Left lobe of liver (tissue), 2 donors: ENCODE results near the gene MAST4. TPM values are rescaled to one million over a fixed set of nuclear protein-coding genes. Genes with fewer than 3 reads are reported as not detected.

Experiments used
- ATAC-seq: fragments of 200-7000 bp; cut with Tn5 transposase; one replicate; pipeline ENCODE4 v1.9.1; 2020; ENCODE audit warnings: mild to moderate bottlenecking, moderate library complexity
- DNase-seq: peaks from one replicate; pipeline ENCODE4 v3.0.0-alpha.2; 2020; ENCODE audit warnings: low spot score
- total RNA-seq: library from RNA; stranded (reverse); gene quantifications from one replicate; pipeline ENCODE4 v1.2.1, GENCODE V29; 2021
- donor health status: DM: no; HTN: no; CAD: no; lungs with moderate emphysema.
- donor health status: DM: no; HTN: yes; CAD: no.

The MAST4 gene
- total RNA-seq, 1 donor from 2014 or later = 21.5 TPM

DNA sequence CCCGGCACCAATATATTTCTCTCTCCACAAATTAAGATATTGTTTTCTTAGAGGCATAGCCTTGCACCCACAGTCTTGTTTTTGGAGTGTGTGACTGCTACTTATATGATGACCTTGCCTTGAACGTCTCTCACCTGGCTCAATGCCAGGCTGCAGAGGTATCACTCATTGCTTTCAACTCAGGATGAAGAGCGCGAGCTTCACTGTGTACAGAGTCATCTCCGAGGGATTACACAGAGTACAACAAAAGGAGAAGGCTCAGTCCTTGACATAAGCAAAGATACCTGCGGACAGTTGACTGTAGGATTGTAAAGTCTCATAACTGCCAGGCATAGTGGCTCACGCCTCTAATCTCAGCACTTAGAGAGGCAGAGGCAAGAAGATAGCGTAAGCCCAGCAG is 546.6 kb downstream of the MAST4 start:
- ATAC-seq (no peak), DNase-seq (no peak)

DNA sequence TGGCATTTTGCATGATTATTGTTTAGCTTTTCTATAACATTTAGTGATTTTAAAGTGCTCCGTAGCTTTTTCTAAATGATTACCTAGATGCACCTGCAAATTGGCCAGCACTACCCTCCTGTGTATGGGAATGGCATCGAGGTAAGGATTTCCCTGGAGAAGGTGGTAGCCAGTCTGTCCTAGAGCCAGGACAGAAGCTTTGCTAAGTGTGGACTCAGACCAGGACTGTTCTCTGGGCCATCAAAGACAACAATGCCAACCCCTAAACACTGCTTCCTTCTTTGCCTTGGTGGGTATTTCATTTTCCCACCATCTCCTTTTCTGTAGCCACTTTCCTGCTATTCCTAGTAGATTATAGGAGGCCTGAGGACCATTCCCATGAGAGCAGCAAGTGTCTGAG is 547.4 kb downstream of the MAST4 start:
- DNase-seq (no peak), ATAC-seq (peak; percentile 55)

DNA sequence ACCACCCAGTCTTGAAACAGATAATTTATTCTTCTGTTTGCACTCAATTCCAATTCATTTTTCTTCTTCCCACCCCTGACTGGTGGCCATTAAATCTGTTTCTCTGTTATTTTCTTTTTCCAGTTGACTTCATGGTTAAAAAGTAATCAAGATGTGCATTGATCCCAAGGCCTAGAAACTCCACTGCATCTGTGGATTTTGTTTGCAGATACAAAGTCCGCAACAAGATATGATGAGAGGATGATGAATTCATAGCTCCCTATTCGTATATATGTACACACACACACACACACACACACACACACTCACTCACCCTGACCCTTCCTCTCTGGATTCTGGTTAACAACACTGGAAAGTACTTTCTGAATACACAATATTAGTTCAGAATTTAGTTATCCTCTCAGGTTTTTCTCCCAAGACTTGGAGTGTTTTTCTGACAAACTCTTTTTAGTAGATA is 548.0 kb downstream of the MAST4 start:
- peak; percentile 77 for ATAC-seq
- DNase-seq = no peak

DNA sequence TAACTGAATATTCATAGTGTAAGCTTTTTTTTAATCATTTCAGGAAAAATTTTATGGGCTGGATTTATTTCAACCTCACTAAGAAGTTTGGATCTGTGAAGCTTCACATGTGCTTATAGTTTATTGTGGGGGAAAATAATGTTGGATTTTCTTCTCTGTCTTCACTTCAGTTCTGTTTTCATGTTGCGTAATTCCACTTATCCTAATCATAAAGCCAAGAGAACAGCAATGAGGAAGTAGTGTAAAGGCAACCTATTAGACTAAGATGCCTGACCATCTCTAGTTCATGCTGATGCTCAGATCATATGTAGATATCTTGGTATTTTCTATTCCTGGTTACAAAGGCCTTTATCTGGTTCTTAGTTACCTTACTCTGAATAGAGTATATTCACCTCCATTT is 550.4 kb downstream of the MAST4 start:
- no peak for DNase-seq
- no peak for ATAC-seq

DNA sequence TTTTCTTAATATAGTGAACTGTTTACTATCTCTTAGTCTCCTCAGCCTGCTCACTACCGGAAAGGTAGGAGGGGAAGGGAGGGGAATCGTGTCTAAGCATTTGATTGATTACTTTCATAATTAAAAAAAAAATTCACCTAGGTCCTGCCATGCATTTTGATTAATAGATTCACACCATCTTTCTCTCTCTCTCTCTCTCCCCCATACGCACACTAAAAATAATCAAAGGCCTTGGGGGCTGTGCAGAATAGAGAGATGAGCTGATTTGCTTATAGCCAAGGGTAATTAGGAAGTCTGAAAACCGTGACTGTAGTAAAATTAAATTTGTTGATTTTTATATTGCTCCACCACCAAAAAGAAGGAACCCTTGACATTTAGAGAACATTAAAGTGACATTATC is 550.8 kb downstream of the MAST4 start:
- ATAC-seq (no peak), DNase-seq (no peak)

DNA sequence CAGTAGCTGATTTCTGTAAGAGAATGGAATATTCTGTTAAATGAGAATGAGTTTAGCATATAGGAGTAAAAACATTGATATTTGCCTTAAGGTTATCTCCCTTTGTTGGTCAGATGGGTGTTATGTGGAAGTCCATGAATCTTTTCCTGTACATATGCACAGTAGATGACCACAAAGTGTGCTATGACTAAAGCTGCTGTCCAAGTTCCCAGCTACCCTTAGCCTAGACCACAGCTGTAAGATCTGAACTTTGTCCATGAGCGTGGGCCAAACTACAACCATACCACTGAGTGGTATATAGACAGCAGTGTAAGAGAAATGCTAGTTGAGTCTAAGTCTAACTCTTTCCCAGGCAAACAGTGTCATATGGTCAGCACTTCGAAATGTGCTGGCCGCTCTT is 551.6 kb downstream of the MAST4 start:
- DNase-seq (no peak), ATAC-seq (no peak)

DNA sequence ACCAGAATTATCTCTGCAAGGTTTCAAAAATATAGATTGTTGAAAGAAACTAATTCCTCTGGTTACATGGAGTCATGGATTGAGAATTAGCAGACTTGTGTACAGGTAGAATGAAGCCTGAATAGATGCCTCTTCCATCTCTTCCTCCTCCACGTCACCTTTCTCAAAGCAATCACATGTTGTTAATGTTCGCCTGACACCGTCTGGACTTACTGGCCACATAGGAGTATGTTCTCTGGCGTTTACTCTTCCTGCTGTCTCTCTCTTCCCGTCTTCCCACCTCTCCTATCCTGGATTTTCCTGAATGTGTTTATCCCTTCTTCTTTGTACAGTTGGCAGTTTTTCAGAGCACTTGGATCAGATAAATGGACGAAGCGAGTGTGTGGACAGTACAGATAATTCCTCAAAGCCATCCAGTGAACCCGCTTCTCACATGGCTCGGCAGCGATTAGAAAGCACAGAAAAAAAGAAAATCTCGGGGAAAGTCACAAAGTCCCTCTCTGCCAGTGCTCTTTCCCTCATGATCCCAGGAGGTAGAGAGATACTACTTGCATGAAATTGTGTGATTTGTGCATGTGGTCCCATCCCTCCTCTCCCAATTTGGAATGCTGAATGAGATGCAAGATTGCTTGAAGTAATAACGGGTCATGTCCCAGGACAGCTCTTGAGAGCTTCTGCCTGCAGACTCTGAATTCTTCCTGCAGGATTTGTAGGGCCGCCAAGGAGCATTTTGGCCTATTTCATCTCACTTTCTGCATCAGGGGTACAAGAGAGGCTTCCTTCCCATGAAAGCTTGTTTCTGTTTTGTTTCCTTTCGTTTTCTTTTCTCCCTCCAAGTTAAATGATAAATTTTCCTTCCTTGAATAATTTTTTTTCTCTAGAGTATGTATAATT is 553.1 kb downstream of the MAST4 start:
- DNase-seq = no peak
- ATAC-seq = no peak

DNA sequence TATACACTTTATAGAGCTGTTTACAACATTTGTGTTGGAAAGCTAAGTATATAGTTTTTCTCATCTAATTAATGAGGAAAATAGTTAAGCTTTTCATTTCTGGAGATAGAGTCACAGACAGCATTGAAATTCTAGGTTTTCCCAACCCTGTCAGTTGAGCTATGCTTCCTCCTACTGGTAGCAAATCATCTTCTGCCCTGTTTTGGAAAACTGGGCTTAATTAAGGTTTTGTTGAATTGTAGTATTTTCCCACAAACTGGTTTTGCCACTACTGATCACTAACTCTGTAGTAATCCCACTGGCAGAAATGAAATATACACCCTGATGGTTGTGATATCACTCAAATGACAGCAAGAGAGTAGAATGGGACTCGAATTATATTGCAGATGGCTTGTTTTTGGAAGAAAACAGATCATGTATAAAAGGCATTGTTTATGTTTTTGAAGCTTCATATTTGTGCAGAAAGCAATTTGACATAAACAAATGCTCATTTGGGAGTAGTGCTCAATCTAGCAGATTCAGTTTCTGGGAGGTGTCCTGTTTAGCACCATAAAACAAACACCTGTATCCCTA is 553.8 kb downstream of the MAST4 start:
- no peak for DNase-seq
- peak; percentile 24 for ATAC-seq

DNA sequence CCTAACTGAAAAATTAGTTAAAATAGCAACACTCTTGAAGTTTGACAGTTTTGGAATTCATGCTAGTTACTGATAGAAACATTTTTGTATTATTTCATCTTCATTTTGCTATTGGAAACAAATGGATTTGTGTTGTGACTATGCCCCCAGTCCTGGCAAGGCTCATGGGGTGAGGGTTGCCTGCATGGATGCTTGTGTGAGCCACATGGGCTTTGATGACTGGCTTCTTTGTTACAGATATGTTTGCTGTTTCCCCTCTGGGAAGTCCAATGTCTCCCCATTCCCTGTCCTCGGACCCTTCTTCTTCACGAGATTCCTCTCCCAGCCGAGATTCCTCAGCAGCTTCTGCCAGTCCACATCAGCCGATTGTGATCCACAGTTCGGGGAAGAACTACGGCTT is 556.2 kb downstream of the MAST4 start:
- ATAC-seq (no peak), DNase-seq (no peak)

DNA sequence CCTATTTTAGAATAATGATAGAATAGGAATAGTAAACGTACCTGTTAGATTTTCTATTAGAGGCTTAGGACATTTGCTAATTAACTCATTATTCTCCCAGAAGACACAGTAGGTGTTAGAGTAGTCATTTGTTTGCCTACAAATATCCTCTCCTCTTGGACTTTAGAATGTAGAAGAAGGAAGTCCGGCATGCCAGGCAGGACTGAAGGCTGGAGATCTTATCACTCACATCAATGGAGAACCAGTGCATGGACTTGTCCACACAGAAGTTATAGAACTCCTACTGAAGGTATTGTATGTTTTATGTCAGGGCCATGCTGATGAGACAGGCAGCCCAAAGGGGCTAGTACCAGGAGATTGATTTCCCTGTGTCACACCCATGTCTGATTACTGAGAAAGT is 557.1 kb downstream of the MAST4 start:
- ATAC-seq (no peak), DNase-seq (no peak)

DNA sequence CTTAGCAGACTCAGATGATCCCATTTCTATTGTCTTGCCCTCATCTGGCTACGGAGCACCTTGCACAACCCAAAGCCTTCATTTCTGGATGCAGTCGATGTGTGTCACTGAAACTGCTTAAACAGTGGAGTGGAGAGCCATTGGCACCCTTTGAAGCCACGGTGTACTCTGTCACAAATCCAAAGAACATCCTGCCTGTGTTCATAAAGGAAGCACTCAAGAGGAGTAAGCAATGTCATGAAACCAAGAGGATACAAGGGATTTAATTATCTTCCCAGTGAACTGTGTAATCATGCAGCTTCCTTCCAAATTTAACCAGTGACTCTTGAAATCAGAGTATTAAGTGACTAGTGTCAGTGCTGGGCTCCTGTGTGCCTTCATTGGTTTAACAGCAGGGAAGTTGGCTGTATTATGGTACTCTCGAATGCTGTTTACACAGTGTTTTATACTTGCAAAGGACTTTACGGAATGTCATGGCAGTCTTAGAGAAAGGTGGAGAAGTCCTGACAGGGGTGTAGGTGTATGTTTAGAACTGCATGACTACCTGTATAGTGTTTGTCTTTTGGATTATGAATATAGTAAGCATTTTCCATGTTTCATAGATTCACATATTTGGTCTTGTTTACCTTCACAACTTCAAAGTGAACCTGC is 558.5 kb downstream of the MAST4 start:
- ATAC-seq (peak; percentile 88), DNase-seq (peak; percentile 62)

DNA sequence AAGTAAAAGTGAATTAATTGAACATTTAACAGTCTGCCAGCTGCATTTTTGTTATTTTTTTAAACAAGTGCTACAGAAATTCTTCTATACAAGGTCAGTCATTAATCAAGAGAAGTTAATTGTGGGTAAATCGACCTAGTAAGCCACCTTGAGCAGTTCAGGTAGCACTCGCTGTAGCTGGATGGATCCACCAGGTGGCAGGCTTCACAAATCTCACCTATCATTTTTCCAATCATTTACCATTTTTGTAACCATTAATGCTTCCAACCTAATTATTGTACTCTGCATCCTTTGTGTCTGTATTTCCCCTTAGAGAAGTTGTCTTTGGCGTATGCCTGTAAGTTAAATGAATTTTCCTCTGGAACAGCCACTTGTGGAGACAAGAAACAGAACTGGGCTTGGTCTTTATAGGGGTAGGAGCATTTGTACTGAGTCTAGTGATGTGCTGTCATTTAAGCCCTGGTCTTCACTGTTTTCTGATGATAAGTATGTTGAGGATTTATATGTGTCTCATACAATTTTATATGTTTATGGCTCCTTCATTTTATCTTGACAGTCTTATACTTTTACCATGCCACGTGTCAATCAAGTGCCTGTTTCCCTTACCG is 560.9 kb downstream of the MAST4 start:
- no peak for DNase-seq
- peak; percentile 75 for ATAC-seq

DNA sequence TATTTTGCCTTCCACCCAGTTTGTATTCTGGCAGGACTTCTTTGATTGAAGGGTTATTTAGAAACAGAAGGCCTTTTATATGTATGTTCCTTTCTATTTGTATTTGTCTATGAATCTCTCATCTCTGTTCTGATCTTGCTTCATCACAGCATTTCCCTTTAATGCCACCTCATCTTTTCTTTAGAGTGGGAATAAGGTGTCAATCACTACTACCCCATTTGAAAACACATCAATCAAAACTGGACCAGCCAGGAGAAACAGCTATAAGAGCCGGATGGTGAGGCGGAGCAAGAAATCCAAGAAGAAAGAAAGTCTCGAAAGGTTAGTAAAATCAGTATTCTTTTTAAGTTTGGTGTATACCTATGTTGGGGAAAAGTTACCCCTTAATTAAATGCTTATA is 564.1 kb downstream of the MAST4 start:
- DNase-seq (no peak), ATAC-seq (no peak)

DNA sequence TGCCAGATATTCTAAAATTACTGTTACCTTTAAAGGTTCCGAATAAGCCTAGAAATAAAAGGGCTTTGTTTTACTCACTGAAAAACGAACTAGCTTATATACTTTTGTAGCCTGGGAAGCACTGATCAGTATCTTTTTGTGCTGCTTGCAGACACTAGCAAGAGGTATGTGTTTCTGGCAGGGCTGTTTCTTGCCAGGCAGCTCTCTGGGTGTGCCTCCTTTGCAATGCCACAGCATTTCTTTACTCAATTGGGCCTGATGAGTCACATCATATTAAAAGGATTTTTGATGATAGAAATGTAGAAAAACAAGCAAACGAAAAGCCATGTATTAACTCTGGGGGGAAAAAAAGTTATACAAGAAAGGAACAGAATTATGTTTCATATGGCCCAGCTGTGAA is 564.8 kb downstream of the MAST4 start:
- DNase-seq = no peak
- ATAC-seq = no peak

DNA sequence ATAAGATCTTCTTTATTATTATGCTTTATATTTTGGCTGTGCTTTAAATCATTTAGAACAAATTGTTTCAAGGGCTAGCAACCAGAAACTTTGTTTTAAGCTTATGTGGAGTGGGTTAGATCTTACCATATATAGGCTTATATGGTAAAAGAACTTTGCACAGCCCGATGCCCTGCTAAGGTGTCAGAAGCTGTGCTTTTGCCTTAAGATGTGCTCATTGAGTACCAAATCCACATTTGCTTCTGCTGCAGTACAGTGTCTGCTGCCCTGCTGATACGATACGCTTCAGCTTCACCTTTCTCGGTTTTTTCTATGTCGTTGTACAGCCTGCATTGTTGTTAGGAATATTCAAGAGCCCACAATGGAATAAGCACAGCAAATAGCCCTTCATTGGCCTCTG is 565.6 kb downstream of the MAST4 start:
- no peak for DNase-seq
- no peak for ATAC-seq

DNA sequence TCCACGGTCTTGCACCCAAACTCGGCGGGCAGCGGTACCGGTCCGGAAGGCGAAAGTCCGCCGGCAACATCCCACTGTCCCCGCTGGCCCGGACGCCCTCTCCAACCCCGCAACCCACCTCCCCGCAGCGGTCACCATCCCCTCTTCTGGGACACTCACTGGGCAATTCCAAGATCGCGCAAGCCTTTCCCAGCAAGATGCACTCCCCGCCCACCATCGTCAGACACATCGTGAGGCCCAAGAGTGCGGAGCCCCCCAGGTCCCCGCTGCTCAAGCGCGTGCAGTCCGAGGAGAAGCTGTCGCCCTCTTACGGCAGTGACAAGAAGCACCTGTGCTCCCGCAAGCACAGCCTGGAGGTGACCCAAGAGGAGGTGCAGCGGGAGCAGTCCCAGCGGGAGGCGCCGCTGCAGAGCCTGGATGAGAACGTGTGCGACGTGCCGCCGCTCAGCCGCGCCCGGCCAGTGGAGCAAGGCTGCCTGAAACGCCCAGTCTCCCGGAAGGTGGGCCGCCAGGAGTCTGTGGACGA is 567.1 kb downstream of the MAST4 start:
- DNase-seq (no peak), ATAC-seq (no peak)

DNA sequence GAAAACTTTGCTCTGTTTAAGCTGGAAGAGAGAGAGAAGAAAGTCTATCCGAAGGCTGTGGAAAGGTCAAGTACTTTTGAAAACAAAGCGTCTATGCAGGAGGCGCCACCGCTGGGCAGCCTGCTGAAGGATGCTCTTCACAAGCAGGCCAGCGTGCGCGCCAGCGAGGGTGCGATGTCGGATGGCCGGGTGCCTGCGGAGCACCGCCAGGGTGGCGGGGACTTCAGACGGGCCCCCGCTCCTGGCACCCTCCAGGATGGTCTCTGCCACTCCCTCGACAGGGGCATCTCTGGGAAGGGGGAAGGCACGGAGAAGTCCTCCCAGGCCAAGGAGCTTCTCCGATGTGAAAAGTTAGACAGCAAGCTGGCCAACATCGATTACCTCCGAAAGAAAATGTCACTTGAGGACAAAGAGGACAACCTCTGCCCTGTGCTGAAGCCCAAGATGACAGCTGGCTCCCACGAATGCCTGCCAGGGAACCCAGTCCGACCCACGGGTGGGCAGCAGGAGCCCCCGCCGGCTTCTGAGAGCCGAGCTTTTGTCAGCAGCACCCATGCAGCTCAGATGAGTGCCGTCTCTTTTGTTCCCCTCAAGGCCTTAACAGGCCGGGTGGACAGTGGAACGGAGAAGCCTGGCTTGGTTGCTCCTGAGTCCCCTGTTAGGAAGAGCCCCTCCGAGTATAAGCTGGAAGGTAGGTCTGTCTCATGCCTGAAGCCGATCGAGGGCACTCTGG is 567.8 kb downstream of the MAST4 start:
- ATAC-seq (no peak), DNase-seq (no peak)

DNA sequence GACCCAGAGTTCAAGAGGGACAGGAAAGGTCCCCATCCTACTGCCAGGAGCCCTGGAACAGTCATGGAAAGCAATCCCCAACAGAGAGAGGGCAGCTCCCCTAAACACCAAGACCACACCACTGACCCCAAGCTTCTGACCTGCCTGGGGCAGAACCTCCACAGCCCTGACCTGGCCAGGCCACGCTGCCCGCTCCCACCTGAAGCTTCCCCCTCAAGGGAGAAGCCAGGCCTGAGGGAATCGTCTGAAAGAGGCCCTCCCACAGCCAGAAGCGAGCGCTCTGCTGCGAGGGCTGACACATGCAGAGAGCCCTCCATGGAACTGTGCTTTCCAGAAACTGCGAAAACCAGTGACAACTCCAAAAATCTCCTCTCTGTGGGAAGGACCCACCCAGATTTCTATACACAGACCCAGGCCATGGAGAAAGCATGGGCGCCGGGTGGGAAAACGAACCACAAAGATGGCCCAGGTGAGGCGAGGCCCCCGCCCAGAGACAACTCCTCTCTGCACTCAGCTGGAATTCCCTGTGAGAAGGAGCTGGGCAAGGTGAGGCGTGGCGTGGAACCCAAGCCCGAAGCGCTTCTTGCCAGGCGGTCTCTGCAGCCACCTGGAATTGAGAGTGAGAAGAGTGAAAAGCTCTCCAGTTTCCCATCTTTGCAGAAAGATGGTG is 568.8 kb downstream of the MAST4 start:
- no peak for ATAC-seq
- DNase-seq = no peak

DNA sequence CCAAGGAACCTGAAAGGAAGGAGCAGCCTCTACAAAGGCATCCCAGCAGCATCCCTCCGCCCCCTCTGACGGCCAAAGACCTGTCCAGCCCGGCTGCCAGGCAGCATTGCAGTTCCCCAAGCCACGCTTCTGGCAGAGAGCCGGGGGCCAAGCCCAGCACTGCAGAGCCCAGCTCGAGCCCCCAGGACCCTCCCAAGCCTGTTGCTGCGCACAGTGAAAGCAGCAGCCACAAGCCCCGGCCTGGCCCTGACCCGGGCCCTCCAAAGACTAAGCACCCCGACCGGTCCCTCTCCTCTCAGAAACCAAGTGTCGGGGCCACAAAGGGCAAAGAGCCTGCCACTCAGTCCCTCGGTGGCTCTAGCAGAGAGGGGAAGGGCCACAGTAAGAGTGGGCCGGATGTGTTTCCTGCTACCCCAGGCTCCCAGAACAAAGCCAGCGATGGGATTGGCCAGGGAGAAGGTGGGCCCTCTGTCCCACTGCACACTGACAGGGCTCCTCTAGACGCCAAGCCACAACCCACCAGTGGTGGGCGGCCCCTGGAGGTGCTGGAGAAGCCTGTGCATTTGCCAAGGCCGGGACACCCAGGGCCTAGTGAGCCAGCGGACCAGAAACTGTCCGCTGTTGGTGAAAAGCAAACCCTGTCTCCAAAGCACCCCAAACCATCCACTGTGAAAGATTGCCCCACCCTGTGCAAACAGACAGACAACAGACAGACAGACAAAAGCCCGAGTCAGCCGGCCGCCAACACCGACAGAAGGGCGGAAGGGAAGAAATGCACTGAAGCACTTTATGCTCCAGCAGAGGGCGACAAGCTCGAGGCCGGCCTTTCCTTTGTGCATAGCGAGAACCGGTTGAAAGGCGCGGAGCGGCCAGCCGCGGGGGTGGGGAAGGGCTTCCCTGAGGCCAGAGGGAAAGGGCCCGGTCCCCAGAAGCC is 569.6 kb downstream of the MAST4 start:
- peak; percentile 78 for ATAC-seq

More for the DNA sequence above, 569.6 kb downstream of the MAST4 start:
- peak; percentile 70 for DNase-seq
